NCI-H1694 treated with DMSO at 0.1 percent for 48 hours (cell line): ENCODE measurements around the gene ZCCHC14.
"Not testable (repeated sequence)": the region's sequence is repeated elsewhere in the genome, so short reads cannot be mapped to it uniquely, and the experiment has no call there.

Experiments used
- DNase-seq: peaks from one replicate; lab custom pipeline; 2025; lab: John Stamatoyannopoulos, UW

The ZCCHC14 gene

DNA sequence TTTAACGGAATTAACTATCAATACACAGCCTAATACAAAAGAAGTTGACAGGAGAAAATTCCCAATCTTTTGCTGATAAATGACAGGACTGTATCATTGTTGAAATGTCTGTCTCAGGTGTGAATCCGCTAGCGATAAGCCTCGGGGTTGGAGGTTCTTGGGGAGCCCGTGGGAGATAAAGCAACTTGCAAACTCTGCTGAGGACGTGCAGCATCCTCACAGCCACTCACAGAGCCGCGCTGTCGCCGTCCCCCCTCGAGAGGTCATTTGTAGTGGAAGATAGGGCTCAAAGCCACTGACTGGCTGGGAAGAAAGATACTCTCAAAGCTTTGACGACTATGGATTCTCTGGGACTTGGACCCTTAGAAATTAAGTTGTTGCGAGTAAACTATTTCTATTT is 83.7 kb downstream of the ZCCHC14 start:
- DNase-seq: no peak

- DNase-seq: no peak
These were observed 85.2 kb downstream of the ZCCHC14 start for GRCh38 chr16:87407511-87408112.

GRCh38 chr16:87406495-87407088 is 86.2 kb downstream of the ZCCHC14 start:
- DNase-seq: no peak

- DNase-seq: no peak
These were observed 87.8 kb downstream of the ZCCHC14 start for GRCh38 chr16:87404764-87405625.

GRCh38 chr16:87395181-87395842 is 97.5 kb downstream of the ZCCHC14 start:
- no peak for DNase-seq

GRCh38 chr16:87393680-87394055 is 99.2 kb downstream of the ZCCHC14 start:
- no peak for DNase-seq

DNA sequence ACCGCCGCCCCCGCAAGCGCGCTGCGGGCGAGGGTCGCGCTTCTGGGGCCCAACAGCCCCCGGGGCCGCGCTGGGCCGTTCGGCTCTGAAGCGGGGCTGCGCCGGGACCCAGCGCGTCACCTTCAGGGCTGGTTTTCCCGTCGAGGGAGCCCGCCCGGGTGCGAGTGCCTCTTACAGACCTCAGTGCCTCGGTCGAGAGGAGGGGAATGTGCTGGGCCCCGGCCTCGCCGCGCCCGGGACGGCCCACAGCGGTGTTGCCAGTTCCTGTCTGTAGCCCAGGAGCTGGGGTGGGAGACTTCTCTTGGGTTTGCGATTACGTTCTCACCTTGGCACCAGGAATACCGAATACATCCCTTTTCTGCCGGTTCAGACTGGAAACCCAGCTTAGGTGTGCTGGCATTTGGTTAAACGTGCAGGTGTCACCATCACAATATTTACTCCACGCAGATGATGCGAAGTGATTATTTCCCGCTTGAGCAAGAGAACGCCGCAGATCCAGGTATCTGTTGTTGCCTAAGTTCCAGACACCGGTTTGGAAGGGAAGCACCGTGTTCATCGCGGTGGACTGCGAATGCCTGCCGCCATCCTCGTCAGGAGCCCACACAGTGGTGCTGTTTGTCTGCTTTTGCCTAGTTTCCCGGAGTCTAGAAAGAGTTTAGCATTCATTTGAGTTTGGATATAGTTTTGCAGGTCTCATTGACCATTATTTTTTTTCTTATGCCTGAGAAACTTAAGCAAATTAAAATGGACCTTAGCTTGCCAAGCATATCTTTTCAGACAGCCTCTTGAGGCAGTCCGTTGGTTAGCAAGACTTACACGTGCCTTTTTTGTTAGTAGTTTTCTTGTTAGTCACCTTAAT is 99.8 kb downstream of the ZCCHC14 start:
- no peak for DNase-seq

GRCh38 chr16:87391950-87392820 is 100.6 kb downstream of the ZCCHC14 start, which contains the start of gene MAP1LC3B:
TSS of gene MAP1LC3B (plus strand) at chr16:87392336. CDS start at chr16:87392428, 92 bp downstream.
- DNase-seq: peak; percentile 80

GRCh38 chr16:87391324-87391949 is 101.4 kb downstream of the ZCCHC14 start:
- DNase-seq: no peak

GRCh38 chr16:87390641-87391323 is 102.0 kb downstream of the ZCCHC14 start:
- DNase-seq: no peak

- DNase-seq: not testable (repeated sequence)
These were observed 102.9 kb downstream of the ZCCHC14 start for GRCh38 chr16:87389914-87390313.

DNA sequence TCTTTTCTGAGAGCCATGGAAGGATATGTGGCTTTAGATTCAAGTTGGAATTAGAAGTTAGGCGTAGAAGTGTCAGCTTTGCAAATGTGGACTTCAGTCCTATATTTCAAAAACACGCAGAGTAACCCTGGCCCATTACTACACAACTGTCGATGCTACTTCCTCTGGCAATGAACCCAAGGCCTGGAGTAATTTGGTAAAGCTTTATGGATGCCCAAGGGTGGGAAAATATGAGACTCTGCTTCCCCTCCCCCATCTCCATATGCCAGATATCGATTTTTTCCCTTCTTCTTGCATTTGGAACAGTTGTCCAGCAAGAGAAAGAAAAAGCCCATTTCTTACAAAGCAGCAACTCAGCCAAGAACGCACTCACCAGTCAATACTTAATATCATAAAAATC is 103.6 kb downstream of the ZCCHC14 start:
- no peak for DNase-seq

DNA sequence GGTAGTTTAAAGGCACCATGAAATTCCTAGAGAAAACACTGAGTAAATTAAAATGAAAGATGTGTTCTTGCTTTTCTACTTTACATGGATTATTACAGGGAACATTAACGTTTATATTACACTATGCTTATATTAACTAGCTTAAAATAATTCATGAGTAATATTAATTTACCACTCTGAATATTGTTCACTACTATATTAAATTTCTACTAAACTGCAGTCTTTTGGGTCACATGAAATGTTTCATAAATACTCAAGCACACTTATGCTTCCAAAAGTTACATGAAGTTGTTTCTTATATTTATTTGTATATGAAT is 104.0 kb downstream of the ZCCHC14 start:
- no peak for DNase-seq

GRCh38 chr16:87387942-87388817 is 104.6 kb downstream of the ZCCHC14 start:
- peak; percentile 91 for DNase-seq

GRCh38 chr16:87384875-87385167 is 108.0 kb downstream of the ZCCHC14 start:
- not testable (repeated sequence) for DNase-seq

- no peak for DNase-seq
These were observed 108.5 kb downstream of the ZCCHC14 start for GRCh38 chr16:87384162-87384874.

DNA sequence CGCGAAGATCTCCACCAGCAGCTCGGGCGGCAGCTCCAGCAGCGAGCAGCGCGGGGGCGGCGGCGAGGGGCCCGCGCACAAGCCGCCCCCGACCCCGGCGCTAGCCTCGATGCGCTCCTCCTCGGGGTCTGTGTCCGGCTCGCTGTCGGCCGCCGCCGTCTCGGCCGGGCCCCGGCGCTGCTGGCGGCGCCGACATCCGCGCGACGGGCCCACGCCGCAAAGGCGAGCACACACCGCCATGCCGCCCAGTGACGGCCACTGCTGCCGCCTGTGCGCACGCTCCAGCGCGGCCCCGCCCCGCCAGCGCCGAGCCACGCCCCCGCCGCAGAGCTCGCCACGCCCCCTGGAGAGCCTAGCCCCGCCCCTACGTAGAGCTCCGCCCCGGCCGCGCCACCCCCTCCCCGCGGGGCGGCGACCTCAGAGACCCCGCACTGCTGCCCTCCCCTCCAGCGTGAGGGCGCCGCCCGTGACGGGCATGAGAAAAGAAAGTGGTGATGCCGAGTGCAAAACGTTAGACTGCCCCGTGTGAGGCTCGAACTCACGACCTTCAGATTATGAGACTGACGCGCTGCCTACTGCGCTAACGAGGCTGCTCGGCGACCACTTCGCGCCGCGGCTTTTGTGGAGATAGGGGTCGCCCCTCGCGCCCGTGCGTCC is 109.2 kb downstream of the ZCCHC14 start, which contains the start of gene FBXO31:
TSS of gene FBXO31 (minus strand) at position 272 of the 657 bp plus-strand sequence. CDS start at position 240, 32 bp downstream.
- DNase-seq: peak; percentile 85
